Tibial nerve (tissue), 4 donors: ENCODE results near the gene PTH1R. TPM values are rescaled to one million over a fixed set of nuclear protein-coding genes. Genes with fewer than 3 reads are reported as not detected.

Source experiments
- DNase-seq, 2 donors: peaks; one replicate each; pipeline ENCODE4 v3.0.0-alpha.2; 2019; ENCODE audit warnings: low spot score in 2 of 2
- H3K27ac ChIP-seq, 4 donors: fragments of 200-600 bp; sonication (generic) in 3 of 4; one replicate each; pipeline ENCODE4 v1.5.1; 2017 to 2019; ENCODE audit warnings: mild to moderate bottlenecking in 1 of 4
- H3K27me3 ChIP-seq, 2 donors: fragments of 200-600 bp; sonication (generic) in 1 of 2; one replicate each; pipeline versions ENCODE4 v1.5.1 to v1.6.0; 2017 to 2019
- H3K36me3 ChIP-seq, 3 donors: fragments of 200-600 bp; sonication (generic); one replicate each; pipeline ENCODE4 v1.5.1; 2018 to 2019
- H3K4me1 ChIP-seq, 4 donors: fragments of 200-600 bp; sonication (generic) in 3 of 4; one replicate each; pipeline ENCODE4 v1.5.1; 2017 to 2019
- H3K4me3 ChIP-seq, 4 donors: fragments of 200-600 bp; sonication (generic) in 3 of 4; one replicate each; pipeline ENCODE4 v1.5.1; 2017 to 2019; ENCODE audit warnings: mild to moderate bottlenecking in 1 of 4, moderate library complexity in 1 of 4
- H3K9me3 ChIP-seq, 4 donors: fragments of 200-600 bp; sonication (generic) in 3 of 4; one replicate each; pipeline ENCODE4 v1.5.1; 2017 to 2019
- CTCF ChIP-seq, 5 experiments: fragments of 200-600 bp in 3 of 5; fragments of 450-650 bp in 2 of 5; sonication (generic) in 3 of 5; IDR thresholded peaks; one replicate each; pipeline ENCODE4 v1.5.1; 2016 to 2019; ENCODE audit warnings: antibody characterized with exemption in 5 of 5, mild to moderate bottlenecking in 3 of 5, moderate library complexity in 2 of 5
- EP300 ChIP-seq, 2 donors: sonication (generic); formaldehyde crosslinking; IDR thresholded peaks; one replicate each; pipeline ENCODE4 v1.6.1; 2017; ENCODE audit warnings: antibody characterized with exemption in 2 of 2, mild to moderate bottlenecking in 1 of 2
- POLR2A ChIP-seq, 2 donors: fragments of 450-650 bp; IDR thresholded peaks; one replicate each; pipeline ENCODE4 v1.6.1; 2017; ENCODE audit warnings: antibody characterized with exemption in 2 of 2, mild to moderate bottlenecking in 2 of 2, moderate library complexity in 2 of 2
- WGBS, 2 donors: methylation state at CpG; one replicate each; pipeline ENCODE4 v1.1.5; 2018; 5-methylcytosine and 5-hydroxymethylcytosine counted together
- total RNA-seq, 4 donors: library from RNA; depleted of rRNA; stranded (reverse); fragments of >200 nt; gene quantifications; one replicate each; pipeline ENCODE4 v1.1.0, GENCODE V29; 2016

Gene PTH1R
- total RNA-seq, 4 donors from 2014 or later, result 8.1 to 14.3 (median 13.6) TPM

- Histone ChIP-seq H3K27ac (no peak overlapping the region), H3K36me3 (no peaks in the 10 kb centered on the region), H3K4me3 (no peak overlapping the region), H3K27me3 (no peaks in the 10 kb centered on the region), H3K4me1 (peaks cover 13 to 91% (median 40%) of the 10 kb centered on the region in 4 donors), H3K9me3 (no peaks in the 10 kb centered on the region)
- TF ChIP-seq POLR2A (IDR thresholded peaks at IDR 0.05) (no peak), EP300 (IDR thresholded peaks at IDR 0.05) (no peak), CTCF (IDR thresholded peaks at IDR 0.05) (no peak)
- 93 to 96% methylated on average over 5 of the region's 5 CpGs for WGBS, 2 donors
- DNase-seq, result no peak
Measured at GRCh38 chr3:46870651-46871050, 6.9 kb upstream of the PTH1R start.

- TF ChIP-seq POLR2A (IDR thresholded peaks at IDR 0.05) (no peak), CTCF (IDR thresholded peaks at IDR 0.05) (no peak), EP300 (IDR thresholded peaks at IDR 0.05) (no peak)
- H3K36me3 ChIP-seq, result no peaks in the 10 kb centered on the region
- H3K27ac ChIP-seq, result no peak overlapping the region
- WGBS, 2 donors, result 42 to 70% methylated on average over 10 of the region's 10 CpGs
- no peaks in the 10 kb centered on the region for H3K27me3 ChIP-seq
- H3K9me3 ChIP-seq, result no peaks in the 10 kb centered on the region
- H3K4me1 ChIP-seq, result peaks cover 13 to 90% (median 40%) of the 10 kb centered on the region in 4 donors
- no peak overlapping the region for H3K4me3 ChIP-seq
- DNase-seq, result no peak
Measured at GRCh38 chr3:46871222-46871621, 6.3 kb upstream of the PTH1R start.

GRCh38 chr3:46873521-46873920 lies 4.0 kb upstream of the PTH1R start:
- H3K27me3 ChIP-seq, result no peaks in the 10 kb centered on the region
- no peak for DNase-seq
- H3K27ac ChIP-seq, result peak overlapping the region in 2 of 4 donors; percentile 65 to 75
- peaks cover 0 to 68% (median 21%) of the 10 kb centered on the region in 4 donors for H3K4me1 ChIP-seq
- no peaks in the 10 kb centered on the region for H3K36me3 ChIP-seq
- 60 to 75% methylated on average over 5 of the region's 5 CpGs for WGBS, 2 donors
- no peaks in the 10 kb centered on the region for H3K9me3 ChIP-seq
- TF ChIP-seq EP300 (IDR thresholded peaks at IDR 0.05) (no peak), CTCF (IDR thresholded peaks at IDR 0.05) (no peak), POLR2A (IDR thresholded peaks at IDR 0.05) (no peak)
- no peak overlapping the region for H3K4me3 ChIP-seq

- TF ChIP-seq POLR2A (IDR thresholded peaks at IDR 0.05) (no peak), CTCF (IDR thresholded peaks at IDR 0.05) (no peak), EP300 (IDR thresholded peaks at IDR 0.05) (no peak)
- peak overlapping the region in 2 of 4 donors; percentile 65 to 75 for H3K27ac ChIP-seq
Measured at GRCh38 chr3:46874430-46874829, 3.1 kb upstream of the PTH1R start.

GRCh38 chr3:46875560-46875959 lies 2.0 kb upstream of the PTH1R start:
- Histone ChIP-seq H3K4me3 (no peak overlapping the region), H3K9me3 (no peaks in the 10 kb centered on the region), H3K36me3 (no peaks in the 10 kb centered on the region), H3K4me1 (peaks cover 0 to 54% (median 12%) of the 10 kb centered on the region in 4 donors), H3K27me3 (peaks cover 0 to under 1% of the 10 kb centered on the region in 2 donors), H3K27ac (no peak overlapping the region)
- DNase-seq, result no peak
- WGBS, 2 donors, result 96 to 98% methylated on average over 9 of the region's 9 CpGs
- TF ChIP-seq CTCF (IDR thresholded peaks at IDR 0.05) (no peak), POLR2A (IDR thresholded peaks at IDR 0.05) (no peak), EP300 (IDR thresholded peaks at IDR 0.05) (no peak)

More at GRCh38 chr3:46874430-46874829, 3.1 kb upstream of the PTH1R start:
- 18 to 36% methylated on average over 16 of the region's 18 CpGs for WGBS, 2 donors
- H3K9me3 ChIP-seq, result no peaks in the 10 kb centered on the region
- no peaks in the 10 kb centered on the region for H3K27me3 ChIP-seq
- no peaks in the 10 kb centered on the region for H3K36me3 ChIP-seq
- no peak overlapping the region for H3K4me3 ChIP-seq
- DNase-seq, result no peak
- peaks cover 0 to 64% (median 13%) of the 10 kb centered on the region in 4 donors for H3K4me1 ChIP-seq
